Measurements from ENCODE around the gene PRSS3.
A peak's percentile ranks its signal among the peaks of the same experiment; 100 is the strongest.
"Not testable (repeated sequence)": the region's sequence is repeated elsewhere in the genome, so short reads cannot be mapped to it uniquely, and the experiment has no call there.

Gene PRSS3

DNA sequence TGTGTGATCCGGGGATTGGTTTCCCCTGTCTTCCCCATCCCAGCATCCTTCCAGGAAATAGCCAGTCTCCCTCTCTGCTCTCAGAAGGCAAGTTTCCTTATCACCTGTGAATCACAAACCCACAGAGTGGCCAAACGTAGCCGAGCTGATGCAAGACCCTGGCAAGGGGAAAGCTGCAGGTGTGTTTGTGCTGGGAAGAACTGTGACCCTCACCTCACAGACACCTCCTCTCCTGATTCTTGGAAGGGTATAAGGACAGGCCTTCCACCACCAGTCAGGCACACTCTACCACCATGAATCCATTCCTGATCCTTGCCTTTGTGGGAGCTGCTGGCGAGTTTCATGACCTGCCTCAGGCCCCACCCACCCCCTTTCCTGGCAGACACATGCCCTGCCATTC, at the start of gene PRSS3:
PRSS3 (plus strand) TSS at position 281 of the 400 bp plus-strand sequence; CDS start at position 294, 13 bp downstream.
- no peak for DNase-seq (ENCODE audit: low read depth)

DNA sequence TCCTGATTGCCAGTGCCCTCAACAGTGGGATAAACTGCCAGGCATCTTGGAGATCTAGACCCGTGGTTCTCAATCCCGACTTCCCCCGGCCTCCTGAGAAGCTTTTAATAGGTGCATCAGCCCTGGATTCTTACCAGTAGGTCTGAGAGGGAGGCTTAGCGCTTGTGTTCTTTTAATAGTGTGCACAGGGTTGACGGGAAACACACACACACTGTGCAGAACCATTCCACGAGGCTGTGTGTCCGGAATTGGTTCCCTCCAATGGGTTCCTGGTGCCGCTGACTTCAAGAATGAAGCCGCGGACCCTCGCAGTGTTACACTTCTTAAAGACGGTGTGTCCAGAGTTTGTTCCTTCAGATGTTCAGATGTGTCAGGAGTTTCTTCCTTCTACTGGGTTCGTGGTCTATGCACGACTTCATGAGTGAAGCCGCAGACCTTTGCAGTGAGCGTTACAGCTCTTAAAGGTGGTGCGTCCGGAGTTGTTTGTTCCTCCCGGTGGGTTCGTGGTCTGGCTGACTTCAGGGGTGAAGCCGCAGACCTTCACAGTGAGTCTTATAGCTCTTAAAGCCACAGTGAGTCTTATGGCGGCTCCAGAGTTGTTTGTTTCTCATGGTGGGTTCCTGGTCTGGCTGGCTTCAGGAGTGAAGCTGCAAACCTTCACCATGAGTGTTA, 46.6 kb upstream of the PRSS3 start:
- DNase-seq (ENCODE audit: low read depth): peak; percentile 32

DNA sequence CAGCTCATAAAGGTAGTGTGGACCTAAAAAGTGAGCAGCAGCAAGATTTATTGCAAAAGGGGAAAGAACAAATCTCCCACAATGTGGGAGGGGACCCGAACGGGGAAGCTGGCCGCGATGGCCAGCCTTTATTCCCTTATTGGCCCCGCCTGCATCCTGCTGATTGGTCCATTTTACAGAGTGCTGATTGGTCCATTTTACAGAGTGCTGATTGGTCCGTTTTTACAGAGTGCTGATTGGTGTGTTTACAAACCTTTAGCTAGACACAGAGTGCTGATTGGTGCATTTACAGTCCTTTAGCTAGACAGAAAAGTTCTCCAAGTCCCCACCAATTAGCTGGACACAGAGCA, 46.1 kb upstream of the PRSS3 start:
- not testable (repeated sequence) for DNase-seq (ENCODE audit: low read depth)

DNA sequence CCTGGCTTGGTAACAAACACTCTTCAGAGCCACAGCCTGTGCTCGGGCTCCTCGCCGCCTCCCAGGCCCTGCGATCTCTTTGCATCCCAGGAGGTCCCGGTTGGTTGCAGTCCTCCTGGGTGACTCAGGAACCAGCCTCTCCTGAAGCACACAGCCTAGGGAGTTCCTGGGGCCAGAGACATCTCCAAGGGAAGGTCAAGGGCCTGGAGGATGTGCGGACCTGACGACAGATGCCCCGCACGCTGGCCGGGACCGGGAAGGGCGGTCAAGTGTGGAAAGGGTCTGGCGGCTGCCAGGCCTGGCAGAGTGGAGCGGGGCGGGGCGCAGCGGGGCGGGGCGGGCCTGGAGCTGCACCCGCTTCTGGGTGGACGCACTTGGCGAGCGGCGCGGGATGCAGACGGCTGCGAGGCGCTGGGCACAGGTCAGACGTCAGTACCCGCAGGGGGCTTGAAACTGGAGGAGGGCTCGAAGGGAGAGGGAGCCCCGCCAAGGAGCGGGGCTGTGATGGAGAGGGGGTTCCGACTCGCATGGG, 45.0 kb upstream of the PRSS3 start:
- no peak for DNase-seq (ENCODE audit: low read depth)

DNA sequence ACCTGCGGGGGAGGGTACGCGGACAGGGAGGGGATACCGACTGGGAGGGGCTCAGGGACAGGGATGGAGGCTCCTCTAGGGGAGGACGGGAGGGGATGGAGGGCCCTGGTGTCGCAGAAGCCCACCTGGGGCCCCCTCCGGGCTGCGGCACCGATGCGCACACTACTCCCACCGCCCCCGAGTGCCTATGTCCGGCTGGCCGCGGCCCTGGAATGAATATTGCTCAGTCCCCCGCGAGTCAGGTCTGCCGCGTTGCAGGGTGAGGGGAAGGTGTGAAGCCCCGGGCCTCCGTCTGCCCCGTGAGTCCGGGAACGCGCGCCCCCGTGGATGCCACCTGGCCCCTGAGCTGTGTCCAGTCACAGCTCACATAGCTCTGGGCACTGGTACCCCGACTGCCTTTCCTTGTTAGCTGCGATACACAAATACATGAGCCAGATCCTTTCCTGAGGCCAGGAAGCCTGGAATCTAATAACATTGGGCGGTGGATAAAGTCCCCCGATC, 44.5 kb upstream of the PRSS3 start:
- no peak for DNase-seq (ENCODE audit: low read depth)

DNA sequence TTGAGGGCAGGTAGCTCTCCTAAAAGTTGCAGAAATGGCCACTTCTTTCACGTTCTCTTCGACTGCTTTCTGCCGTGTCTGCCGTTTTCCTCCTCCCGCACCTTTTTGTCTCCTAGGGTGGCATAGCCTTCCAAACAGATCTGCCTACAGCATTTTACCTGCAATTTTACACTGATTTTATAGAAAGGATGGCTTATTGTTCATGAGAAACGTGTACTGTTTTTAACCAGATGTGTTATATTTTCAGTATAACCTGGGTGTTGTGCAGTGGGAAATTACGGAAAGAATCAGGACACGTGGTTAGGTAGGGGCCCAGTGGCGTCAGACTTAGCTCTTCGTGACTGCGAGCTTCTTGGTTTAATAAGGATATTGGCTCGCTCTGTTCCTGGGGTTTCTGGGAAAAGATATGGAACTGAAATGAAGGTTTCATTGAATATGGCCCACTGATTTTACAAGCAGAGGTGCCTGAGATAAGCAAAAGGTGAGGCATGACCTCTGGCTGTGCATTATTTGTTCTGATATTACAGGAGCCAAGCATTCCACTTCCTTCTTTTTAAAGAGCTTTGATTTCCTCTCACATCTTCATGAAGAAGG, 43.7 kb upstream of the PRSS3 start:
- DNase-seq (ENCODE audit: low read depth): no peak

DNA sequence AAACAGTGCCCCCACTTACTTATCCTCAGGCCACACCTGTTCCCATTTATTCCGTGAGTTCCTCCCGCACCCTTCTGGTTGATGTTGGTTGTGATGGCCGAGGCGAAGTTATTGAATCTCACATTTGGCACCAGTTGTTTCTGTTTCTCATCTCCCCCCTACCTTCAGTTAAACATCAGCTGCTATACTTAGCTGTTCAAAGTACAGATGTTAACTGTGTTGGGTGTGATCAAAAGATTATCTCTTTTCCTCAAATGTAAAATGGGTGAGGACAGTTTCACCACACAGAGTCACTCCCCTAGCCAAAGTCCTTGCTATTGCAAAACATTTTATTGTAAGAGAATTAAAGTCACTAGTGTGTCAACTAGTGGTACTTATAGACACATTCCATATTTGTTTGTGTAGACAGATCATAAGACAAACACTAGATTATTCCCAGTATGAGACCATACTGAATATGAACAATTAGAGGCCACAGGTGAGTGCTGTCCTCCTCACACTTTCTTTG, 43.2 kb upstream of the PRSS3 start:
- DNase-seq (ENCODE audit: low read depth): no peak

DNA sequence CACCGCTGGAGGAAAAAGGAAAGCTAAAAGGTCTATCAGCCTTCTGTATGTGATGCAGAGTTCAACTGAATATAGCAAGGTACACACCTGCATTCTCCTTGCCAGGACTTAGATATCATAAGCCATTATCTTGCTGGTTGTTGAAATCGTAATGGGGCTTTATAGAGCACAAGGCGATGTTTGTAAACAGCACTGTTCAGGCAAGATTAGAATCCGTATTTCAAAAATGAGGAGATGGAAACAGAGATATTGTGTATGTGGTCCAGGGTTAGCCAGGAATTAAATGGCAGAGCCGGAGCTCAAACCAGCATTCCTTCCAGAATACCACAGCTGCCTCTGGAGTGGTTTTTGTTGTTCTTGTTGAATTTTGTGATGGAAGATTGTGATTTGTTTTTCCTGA, 42.6 kb upstream of the PRSS3 start:
- not testable (repeated sequence) for DNase-seq (ENCODE audit: low read depth)

DNA sequence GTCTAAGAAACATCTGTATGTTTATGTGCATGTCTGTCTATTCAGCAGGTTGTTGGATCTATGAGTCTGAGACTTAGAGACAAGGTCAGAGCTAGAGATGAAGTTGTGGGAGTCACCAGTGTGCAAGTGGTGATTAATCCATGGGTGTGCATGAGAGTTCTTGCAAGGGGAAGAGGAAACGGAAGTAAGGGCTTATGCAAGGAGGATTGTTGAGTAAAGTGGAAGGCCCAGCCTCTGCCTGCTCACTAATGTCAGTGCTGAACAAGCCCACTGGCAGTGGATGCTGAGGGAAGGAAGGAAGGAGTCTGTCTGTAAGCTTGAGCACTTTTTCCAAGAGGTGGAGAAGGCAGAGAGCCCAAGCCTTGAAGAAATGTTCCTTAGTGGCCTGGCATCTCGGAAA, 35.7 kb upstream of the PRSS3 start:
- DNase-seq (ENCODE audit: low read depth): not testable (repeated sequence)

DNA sequence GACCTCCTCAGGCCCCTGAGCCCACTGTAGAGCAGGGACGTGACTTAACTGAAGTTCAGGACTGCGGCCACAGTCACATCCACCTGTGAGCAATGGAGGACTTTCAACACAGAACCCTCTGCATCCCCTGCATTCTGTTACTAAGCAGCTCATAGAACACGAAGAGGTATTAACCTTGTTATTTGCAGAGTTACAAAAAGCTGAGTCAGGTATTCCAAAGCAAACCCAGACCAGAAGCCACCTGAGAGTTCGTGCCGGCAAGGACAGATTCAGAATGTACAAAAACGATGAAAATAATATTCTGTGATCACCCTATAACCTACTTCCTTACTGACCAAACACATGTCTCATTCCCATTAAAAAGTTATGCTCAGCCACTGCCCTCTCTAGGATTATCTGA, 33.0 kb upstream of the PRSS3 start:
- no peak for DNase-seq (ENCODE audit: low read depth)

DNA sequence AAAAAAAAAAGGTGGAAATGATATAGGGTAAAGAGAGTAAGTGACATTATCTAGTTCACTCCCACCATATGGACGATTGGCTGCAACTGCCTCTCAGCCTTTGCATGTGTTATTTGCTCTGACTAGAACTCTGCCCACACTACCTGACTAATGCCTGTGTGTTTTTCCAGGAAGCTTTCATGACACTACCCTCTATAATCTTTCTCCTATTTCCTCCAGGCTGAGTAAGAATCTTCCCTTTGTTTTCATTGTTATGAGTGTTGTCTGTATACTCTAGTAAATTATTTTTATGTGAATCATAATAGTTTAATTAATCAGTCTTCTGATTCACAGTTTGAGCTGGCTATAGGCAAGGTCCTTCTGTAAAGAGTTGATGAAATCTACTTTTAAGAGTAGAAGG, 31.7 kb upstream of the PRSS3 start:
- not testable (repeated sequence) for DNase-seq (ENCODE audit: low read depth)

DNA sequence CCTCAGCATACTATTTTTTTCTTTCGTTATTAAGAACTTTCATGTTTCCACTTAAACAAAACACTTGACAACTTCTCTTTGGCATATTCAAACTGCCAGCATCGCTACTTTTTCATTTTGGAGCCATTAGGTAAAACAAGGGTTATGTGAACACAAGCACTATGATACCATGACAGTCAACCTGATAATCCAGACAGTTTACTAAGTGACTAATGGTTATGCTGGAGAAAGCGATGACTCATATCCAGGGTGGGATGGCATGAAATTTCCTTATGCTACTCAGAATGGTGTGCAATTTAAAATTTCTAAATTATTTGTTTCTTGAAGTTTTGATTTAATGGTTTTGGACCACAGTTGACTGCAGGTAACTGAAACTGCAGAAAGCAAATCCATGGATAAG, 29.9 kb upstream of the PRSS3 start:
- no peak for DNase-seq (ENCODE audit: low read depth)

DNA sequence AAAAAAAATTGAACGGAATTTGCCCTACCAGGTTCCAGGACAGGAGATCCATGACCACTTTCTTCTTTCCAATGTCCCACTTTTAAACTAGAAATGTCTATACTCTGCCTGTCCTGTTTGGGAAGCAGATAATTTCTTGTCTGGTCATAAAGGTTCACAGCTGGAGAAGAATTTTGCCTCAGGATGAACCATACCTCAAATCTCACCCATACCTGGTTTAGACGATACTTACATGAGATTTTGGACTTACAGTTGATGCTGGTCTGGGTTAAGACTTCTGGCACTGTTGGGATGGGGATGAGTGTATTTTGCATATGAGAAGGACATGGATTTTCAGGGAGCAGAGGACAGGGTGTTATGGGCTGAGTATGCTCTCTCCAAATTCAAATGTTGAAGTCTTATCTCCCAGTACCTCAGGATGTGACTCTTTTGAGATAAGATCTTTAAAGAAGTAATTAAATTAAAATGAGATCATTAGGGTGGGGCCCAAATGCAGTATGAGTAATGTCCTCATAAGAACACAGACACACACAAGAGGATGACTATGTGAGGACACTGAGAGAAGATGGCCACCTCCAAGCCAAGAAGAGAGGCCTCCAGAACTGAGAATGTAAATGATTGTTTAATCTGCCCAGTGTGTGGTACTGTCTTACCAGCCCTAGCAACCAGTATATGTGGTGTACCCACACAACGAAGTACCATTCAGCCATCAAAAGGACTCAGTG, 25.0 kb upstream of the PRSS3 start:
- DNase-seq (ENCODE audit: low read depth): not testable (repeated sequence)

DNA sequence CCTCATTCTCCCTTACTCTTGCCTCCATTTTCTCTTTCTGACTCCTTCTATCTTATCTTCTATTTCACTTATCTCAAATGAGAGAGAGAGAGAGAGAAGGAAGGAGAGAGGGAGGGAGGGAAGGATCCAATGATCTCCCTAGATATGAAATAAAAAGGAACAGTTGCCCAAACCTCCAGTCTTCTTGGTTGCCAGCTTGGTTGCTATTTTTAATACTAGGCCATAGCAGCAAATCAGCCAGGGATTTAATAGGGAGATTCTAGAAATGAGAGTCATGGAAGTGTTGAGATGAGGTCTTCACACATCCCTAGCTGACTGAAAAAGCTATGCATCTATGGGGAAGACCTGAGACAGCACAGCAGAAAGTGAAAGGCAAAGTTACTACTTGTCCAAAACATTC, 22.2 kb upstream of the PRSS3 start:
- not testable (repeated sequence) for DNase-seq (ENCODE audit: low read depth)

DNA sequence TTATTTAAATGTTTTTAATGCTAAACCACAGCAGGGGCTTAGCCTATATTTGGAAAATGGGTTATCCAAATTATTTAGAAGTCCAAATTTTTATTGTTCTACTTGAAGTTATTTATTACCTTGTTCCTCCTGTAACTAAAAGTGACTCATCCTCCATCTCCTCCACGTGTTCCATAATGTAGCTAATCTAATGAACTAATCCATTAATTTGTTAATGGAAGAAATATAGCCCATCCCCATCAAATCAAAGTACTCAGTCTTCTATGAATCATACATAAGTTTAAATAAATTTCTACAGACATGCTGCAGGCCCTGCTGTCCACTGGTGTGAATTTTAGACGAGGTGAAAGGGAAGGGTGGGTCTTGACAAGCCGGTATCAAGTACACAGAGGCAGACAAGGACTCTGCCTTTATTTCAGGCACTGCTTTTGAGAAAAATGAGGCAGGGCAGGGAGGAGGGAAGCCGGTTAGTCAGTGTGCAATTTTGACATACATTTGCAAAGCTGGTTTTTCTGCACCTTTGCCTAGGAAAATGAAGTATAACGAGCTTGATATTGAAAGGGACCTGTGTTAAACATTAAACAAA, 21.2 kb upstream of the PRSS3 start:
- not testable (repeated sequence) for DNase-seq (ENCODE audit: low read depth)

DNA sequence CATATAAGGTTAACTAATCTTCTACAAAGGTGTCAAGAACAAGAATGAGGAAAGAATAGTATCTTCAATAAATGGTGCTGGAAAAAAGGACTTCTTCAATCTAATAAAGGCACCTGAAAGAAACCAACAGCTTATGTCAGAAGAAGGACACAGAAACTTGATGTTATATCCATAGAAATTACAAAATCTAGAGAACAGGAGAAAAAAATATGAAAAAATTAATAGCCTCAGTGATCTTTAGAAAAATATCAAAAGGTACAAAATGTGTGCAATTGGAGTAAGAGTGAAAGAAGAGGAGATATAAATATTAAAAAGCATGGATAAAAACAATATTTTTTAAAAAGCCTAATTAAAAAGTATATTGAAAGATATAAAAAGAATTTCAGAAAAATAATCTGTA, 18.8 kb upstream of the PRSS3 start:
- DNase-seq (ENCODE audit: low read depth): no peak

DNA sequence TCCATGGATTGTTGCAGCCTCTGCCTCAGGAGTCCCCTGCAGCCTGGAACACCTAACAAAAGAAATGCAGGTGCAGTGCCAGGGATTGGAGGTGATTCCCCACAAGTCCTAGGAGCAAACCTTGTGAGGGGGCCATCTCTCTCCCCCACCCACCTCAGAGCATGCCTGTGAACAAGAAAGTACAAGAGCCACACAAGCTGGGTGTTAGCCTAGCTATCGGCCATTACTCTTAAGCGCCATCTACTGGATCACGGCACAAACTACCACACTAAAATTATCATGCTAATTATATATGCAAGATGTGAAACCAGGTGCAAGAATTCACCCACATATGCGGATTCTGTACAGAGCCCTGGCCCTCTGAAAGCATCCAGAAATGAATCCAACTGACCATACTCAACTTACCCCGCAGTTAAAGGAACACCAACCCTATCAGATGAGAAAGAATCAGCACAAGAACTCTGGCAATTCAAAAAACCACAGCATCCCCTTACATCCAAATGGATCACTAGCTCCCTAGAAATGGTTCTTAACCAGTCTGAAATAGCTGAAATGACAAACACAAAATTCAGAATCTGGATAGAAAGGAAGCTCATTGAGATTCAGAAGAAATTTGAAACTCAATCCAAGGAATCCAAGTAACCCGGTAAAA, 16.5 kb upstream of the PRSS3 start:
- peak; percentile 12 for DNase-seq (ENCODE audit: low read depth)

DNA sequence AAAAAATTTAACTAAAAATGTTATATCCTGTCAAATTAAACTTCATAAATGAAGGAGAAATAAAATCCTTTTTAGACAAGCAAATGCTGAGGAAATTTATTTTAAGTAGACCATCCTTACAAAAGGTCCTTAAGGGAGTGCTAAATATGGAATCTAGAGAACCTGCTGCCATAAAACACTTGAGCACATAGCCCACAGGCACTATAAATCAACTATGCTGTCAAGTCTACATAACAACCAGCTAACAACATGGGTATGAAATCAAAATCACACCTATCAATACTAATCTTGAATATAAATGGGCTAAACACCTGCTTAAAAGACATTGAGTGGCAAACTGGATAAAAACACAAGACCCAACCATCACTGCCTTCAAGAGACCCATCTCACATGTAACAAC, 15.1 kb upstream of the PRSS3 start:
- no peak for DNase-seq (ENCODE audit: low read depth)

DNA sequence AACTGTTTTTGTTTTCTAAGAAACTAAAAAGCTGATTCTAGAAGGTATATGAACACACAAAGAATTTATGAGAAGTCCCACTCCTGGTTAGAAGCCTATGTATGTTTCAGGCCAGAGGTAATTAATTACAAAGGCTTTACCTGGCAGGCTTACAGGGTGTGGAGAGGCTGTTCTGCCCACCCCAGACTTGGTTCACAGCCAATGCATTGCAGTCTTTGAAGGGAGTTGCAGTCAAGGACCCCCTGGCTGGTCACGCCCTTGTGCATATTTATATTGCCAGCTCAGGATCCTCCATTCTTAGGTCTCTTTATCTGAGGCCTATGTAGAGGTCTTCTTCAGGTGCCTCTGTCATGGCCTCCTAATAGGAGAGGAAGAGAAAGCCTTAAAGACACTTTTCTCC, 13.6 kb upstream of the PRSS3 start:
- no peak for DNase-seq (ENCODE audit: low read depth)

DNA sequence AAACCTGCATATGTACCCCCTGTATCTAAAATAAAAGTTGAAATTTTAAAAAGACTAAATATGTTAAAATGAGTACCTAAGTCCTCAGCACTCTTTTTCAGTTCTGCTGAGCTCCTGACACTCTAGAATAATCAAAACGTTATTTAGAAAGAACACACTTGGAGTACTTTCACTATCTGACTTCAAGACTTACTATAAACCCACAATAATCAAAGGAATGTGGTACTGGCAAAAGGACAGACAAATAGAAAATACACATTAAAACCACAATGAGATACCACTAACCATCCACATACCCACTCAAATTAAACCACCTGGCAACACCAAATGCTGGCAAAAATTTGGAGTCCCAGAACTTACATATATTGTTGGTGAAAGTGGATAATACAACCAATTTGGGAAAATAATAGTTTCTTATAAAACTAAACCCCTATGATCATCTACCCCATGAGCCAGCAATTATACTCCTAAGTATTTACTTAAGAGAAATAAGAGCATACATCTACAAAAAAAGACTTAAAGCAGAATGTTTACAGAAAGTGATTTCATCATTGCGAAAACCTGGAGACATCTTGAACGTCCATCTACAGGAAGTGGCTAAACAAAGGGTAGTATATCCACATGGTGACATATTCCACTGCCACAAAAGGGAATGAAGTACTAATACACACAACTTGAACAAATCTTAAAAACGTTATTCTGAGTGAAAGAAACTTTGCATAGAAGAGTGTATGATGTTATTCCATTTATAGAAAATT, 12.8 kb upstream of the PRSS3 start:
- no peak for DNase-seq (ENCODE audit: low read depth)

DNA sequence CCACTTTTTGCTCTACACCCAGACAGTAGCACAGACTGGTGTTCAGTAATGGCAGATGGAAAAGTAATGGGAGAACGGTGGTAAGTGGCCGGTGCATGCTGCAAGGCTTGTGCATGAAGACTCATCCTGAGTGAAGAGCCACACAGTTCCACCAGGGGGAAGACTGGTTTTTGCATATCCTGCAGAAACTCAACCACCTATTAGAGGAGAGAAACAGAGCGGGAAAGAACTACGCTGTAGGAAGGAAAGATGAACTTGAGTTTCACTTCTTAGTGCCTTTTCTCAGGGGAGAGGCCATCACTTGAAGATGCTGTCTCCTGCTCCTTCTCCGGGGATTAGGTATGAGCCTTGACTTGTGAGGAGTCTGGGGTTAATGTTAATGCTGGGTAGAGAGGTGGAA, 9.4 kb upstream of the PRSS3 start:
- no peak for DNase-seq (ENCODE audit: low read depth)
